Neural cell (in vitro differentiated cells): ENCODE results near the gene DTHD1. TPM values are rescaled to one million over a fixed set of nuclear protein-coding genes. Genes with fewer than 3 reads are reported as not detected.

Experiments used
- H2AFZ ChIP-seq: fragments of 200-600, 300-800 bp; sonication (generic), shearing (Covaris generic); 2 replicates; pipeline ENCODE4 v1.6.0; 2014; ENCODE audit warnings: low read depth, mild to moderate bottlenecking, antibody characterized with exemption, low read length, moderate library complexity
- H3F3A ChIP-seq: fragments of 200-600 bp; shearing (Covaris generic); 2 replicates; pipeline ENCODE4 v1.6.1; 2016; ENCODE audit warnings: mild to moderate bottlenecking, moderate library complexity, mixed read lengths, antibody characterized with exemption, low read length; ENCODE audit not compliant: insufficient read depth, poor library complexity, severe bottlenecking
- H3K27ac ChIP-seq: fragments of 200-600, 300-800 bp; sonication (generic), shearing (Covaris generic); 2 replicates; pipeline ENCODE4 v1.5.1; 2014; ENCODE audit warnings: mild to moderate bottlenecking, low read length, moderate library complexity
- H3K27me3 ChIP-seq: fragments of 300-800, 200-600 bp; sonication (generic), shearing (Covaris generic); 2 replicates; pipeline ENCODE4 v1.6.0; 2014; ENCODE audit warnings: mild to moderate bottlenecking, low read depth, low read length, moderate library complexity; ENCODE audit not compliant: insufficient read depth
- H3K36me3 ChIP-seq: fragments of 300-800, 200-600 bp; sonication (generic), shearing (Covaris generic); 2 replicates; pipeline ENCODE4 v1.5.1; 2014; ENCODE audit warnings: mild to moderate bottlenecking, antibody characterized with exemption, low read length, moderate library complexity; ENCODE audit not compliant: insufficient read depth
- H3K4me2 ChIP-seq: fragments of 300-800, 200-600 bp; sonication (generic), shearing (Covaris generic); 2 replicates; pipeline ENCODE4 v1.6.0; 2014; ENCODE audit warnings: mild to moderate bottlenecking, low read length
- H3K4me3 ChIP-seq: fragments of 300-800, 200-600 bp; sonication (generic), shearing (Covaris generic); 2 replicates; pipeline ENCODE4 v1.5.1; 2014; ENCODE audit warnings: mild to moderate bottlenecking, low read length, moderate library complexity
- H3K79me2 ChIP-seq: fragments of 200-600 bp; shearing (Covaris generic); replicated peaks from 2 replicates; pipeline ENCODE4 v1.6.0; 2014; ENCODE audit warnings: mild to moderate bottlenecking, low read length, moderate library complexity; ENCODE audit not compliant: insufficient read depth
- H3K9ac ChIP-seq: fragments of 300-800, 200-600 bp; sonication (generic), shearing (Covaris generic); 2 replicates; pipeline ENCODE4 v1.6.1; 2016; ENCODE audit warnings: mild to moderate bottlenecking, low read length, mixed read lengths
- H3K9me2 ChIP-seq: fragments of 200-600 bp; shearing (Covaris generic); 2 replicates; pipeline ENCODE4 v1.6.1; 2016; ENCODE audit warnings: mild to moderate bottlenecking, low read length, mixed read lengths; ENCODE audit not compliant: insufficient read depth
- H3K9me3 ChIP-seq: fragments of 200-600, 300-800 bp; sonication (generic), shearing (Covaris generic); 2 replicates; pipeline ENCODE4 v1.6.1; 2016; ENCODE audit warnings: mild to moderate bottlenecking, mixed run types, low read length, moderate library complexity, mixed read lengths
- H4K20me1 ChIP-seq: fragments of 200-600 bp; shearing (Covaris generic); 2 replicates; pipeline ENCODE4 v1.6.1; 2016; ENCODE audit warnings: mild to moderate bottlenecking, mixed run types; ENCODE audit not compliant: insufficient read depth
- EP300 ChIP-seq: fragments of 450-650 bp; conservative IDR thresholded peaks from 2 replicates; pipeline ENCODE4 v1.6.1; 2014; ENCODE audit warnings: antibody characterized with exemption, mild to moderate bottlenecking, moderate library complexity; ENCODE audit not compliant: poor library complexity, severe bottlenecking
- EZH2 ChIP-seq: fragments of 200-600, 300-800 bp; shearing (Covaris generic), sonication (generic); IDR thresholded peaks from 2 replicates; pipeline ENCODE4 v1.6.1; 2014; ENCODE audit warnings: antibody characterized with exemption, low read length, borderline replicate concordance, mild to moderate bottlenecking; ENCODE audit not compliant: insufficient read depth, poor library complexity, severe bottlenecking
- MXI1 ChIP-seq: fragments of 450-650 bp; conservative IDR thresholded peaks from 2 replicates; pipeline ENCODE4 v1.6.1; 2014; ENCODE audit warnings: antibody characterized with exemption, mild to moderate bottlenecking; ENCODE audit not compliant: poor library complexity, severe bottlenecking
- POLR2AphosphoS5 ChIP-seq: IDR thresholded peaks from 2 replicates; pipeline ENCODE4 v1.6.1; 2012
- RAD21 ChIP-seq: fragments of 450-650 bp; conservative IDR thresholded peaks from 2 replicates; pipeline ENCODE4 v1.6.1; 2014; ENCODE audit warnings: antibody characterized with exemption, mild to moderate bottlenecking, moderate library complexity
- SMC3 ChIP-seq: fragments of 450-650 bp; conservative IDR thresholded peaks from 2 replicates; pipeline ENCODE4 v1.6.1; 2014; ENCODE audit warnings: antibody characterized with exemption, mild to moderate bottlenecking, moderate library complexity; ENCODE audit not compliant: poor library complexity
- TAF1 ChIP-seq: IDR thresholded peaks from 2 replicates; pipeline ENCODE4 v1.6.1; 2012; ENCODE audit warnings: low read depth
- polyA plus RNA-seq: library from polyadenylated mRNA; depleted of rRNA; stranded (reverse); fragments of >200 nt; gene quantifications from 2 replicates; pipeline ENCODE4 v1.2.3, GENCODE V29; 2014
- TF ChIP-seq, protein P1 (sequence below): fragments of 450-650 bp; IDR thresholded peaks from 2 replicates; pipeline ENCODE4 v1.5.1; 2014; ENCODE audit warnings: antibody characterized with exemption, mild to moderate bottlenecking, moderate library complexity; ENCODE audit not compliant: poor library complexity, severe bottlenecking
- TF ChIP-seq, protein P2 (sequence below): IDR thresholded peaks from 2 replicates; pipeline ENCODE4 v1.6.1; 2012; ENCODE audit warnings: borderline replicate concordance

DTHD1 gene
- polyA plus RNA-seq, 1 donor from 2014 or later = not detected

DNA sequence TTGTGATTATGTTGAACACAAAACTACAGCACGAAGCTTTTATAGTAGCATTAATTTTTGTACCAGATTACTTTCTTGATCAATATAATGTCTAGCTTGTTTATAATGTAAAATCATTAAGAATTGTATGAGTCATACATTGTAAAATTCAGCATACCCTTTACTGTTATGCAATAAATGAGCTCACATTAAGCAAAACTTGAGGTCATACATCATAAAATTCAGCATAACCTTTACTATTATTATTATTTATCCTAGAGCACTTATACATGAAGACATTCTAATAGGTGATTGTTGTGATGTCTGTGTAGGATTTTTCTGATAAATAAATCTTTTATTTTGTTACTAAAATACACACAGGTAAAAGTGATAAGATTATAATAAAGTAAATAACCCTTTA, 49.4 kb downstream of the DTHD1 start:
- TF ChIP-seq SMC3 (no peak), POLR2AphosphoS5 (no peak), EZH2 (no peak), RAD21 (no peak), MXI1 (no peak), EP300 (no peak), TAF1 (no peak)
- TF ChIP-seq, protein P1, sequence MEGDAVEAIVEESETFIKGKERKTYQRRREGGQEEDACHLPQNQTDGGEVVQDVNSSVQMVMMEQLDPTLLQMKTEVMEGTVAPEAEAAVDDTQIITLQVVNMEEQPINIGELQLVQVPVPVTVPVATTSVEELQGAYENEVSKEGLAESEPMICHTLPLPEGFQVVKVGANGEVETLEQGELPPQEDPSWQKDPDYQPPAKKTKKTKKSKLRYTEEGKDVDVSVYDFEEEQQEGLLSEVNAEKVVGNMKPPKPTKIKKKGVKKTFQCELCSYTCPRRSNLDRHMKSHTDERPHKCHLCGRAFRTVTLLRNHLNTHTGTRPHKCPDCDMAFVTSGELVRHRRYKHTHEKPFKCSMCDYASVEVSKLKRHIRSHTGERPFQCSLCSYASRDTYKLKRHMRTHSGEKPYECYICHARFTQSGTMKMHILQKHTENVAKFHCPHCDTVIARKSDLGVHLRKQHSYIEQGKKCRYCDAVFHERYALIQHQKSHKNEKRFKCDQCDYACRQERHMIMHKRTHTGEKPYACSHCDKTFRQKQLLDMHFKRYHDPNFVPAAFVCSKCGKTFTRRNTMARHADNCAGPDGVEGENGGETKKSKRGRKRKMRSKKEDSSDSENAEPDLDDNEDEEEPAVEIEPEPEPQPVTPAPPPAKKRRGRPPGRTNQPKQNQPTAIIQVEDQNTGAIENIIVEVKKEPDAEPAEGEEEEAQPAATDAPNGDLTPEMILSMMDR = no peak
- TF ChIP-seq, protein P2, sequence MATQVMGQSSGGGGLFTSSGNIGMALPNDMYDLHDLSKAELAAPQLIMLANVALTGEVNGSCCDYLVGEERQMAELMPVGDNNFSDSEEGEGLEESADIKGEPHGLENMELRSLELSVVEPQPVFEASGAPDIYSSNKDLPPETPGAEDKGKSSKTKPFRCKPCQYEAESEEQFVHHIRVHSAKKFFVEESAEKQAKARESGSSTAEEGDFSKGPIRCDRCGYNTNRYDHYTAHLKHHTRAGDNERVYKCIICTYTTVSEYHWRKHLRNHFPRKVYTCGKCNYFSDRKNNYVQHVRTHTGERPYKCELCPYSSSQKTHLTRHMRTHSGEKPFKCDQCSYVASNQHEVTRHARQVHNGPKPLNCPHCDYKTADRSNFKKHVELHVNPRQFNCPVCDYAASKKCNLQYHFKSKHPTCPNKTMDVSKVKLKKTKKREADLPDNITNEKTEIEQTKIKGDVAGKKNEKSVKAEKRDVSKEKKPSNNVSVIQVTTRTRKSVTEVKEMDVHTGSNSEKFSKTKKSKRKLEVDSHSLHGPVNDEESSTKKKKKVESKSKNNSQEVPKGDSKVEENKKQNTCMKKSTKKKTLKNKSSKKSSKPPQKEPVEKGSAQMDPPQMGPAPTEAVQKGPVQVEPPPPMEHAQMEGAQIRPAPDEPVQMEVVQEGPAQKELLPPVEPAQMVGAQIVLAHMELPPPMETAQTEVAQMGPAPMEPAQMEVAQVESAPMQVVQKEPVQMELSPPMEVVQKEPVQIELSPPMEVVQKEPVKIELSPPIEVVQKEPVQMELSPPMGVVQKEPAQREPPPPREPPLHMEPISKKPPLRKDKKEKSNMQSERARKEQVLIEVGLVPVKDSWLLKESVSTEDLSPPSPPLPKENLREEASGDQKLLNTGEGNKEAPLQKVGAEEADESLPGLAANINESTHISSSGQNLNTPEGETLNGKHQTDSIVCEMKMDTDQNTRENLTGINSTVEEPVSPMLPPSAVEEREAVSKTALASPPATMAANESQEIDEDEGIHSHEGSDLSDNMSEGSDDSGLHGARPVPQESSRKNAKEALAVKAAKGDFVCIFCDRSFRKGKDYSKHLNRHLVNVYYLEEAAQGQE = no peak
- H3F3A ChIP-seq = no peaks in the 10 kb centered on the region
- H3K27me3 ChIP-seq = no peaks in the 10 kb centered on the region
- no peaks in the 10 kb centered on the region for H3K36me3 ChIP-seq
- no peak overlapping the region for H3K4me2 ChIP-seq
- H4K20me1 ChIP-seq = no peaks in the 10 kb centered on the region
- H2AFZ ChIP-seq = no peak overlapping the region
- no peaks in the 10 kb centered on the region for H3K79me2 ChIP-seq
- no peak overlapping the region for H3K4me3 ChIP-seq
- H3K27ac ChIP-seq = no peak overlapping the region
- no peaks in the 10 kb centered on the region for H3K9me2 ChIP-seq
- no peak overlapping the region for H3K9ac ChIP-seq
- H3K9me3 ChIP-seq = no peaks in the 10 kb centered on the region

DNA sequence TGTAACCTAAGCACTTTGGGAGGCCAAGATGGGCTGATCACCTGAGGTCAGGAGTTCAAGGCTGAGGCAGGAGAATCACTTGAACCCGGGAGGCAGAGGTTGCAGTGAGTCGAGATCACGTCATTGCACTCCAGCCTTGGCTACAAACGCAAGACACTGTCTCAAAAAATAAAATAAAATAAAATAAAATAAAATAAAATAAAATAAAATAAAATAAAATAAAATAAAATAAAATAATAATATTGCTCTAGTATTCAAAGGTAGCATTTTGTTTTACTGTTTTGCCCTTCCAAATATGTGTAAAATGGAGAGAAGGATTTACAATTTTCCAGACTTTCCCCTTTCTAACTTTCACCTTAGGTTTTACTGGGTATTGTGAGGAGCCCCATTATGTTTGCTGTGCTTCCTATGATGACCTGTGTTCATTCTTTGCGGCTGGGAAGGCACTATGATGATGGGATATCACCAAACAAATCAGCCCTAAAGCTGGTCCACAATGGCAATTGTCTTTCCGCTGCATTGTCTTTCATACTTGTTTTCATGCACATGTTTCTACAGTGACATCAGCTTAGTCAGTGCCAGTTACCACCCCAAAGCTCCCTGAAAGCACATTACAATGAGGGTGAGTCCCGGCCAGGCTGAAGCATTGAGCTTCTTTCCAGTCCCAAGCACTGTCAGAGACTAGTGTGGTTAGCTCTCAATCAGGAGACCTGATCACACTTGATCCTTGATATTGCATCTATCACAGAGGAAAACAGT, 50.8 kb downstream of the DTHD1 start:
- H3K9me3 ChIP-seq = no peaks in the 10 kb centered on the region
- no peaks in the 10 kb centered on the region for H4K20me1 ChIP-seq
- H3K27ac ChIP-seq = no peak overlapping the region
- H3F3A ChIP-seq = no peaks in the 10 kb centered on the region
- no peak overlapping the region for H3K9ac ChIP-seq
- no peaks in the 10 kb centered on the region for H3K27me3 ChIP-seq
- no peaks in the 10 kb centered on the region for H3K9me2 ChIP-seq
- TF ChIP-seq RAD21 (no peak), EZH2 (no peak), POLR2AphosphoS5 (no peak), SMC3 (no peak), TAF1 (no peak), EP300 (no peak), MXI1 (no peak)
- TF ChIP-seq, protein P2 = no peak
- TF ChIP-seq, protein P1 = no peak
- no peaks in the 10 kb centered on the region for H3K36me3 ChIP-seq
- no peaks in the 10 kb centered on the region for H3K79me2 ChIP-seq
- no peak overlapping the region for H3K4me2 ChIP-seq
- H2AFZ ChIP-seq = no peak overlapping the region
- no peak overlapping the region for H3K4me3 ChIP-seq
